GM19372 (cell line): ENCODE results near the gene ZNF579.
"Not testable (repeated sequence)": the region's sequence is repeated elsewhere in the genome, so short reads cannot be mapped to it uniquely, and the experiment has no call there.

Experiments used
- ATAC-seq: cut with Tn5 transposase; IDR thresholded peaks from one replicate; pipeline ENCODE4 v1.9.1; 2021; ENCODE audit warnings: mild to moderate bottlenecking, low read depth, moderate library complexity; ENCODE audit not compliant: unreplicated experiment

ZNF579 gene

GRCh38 chr19:55578761-55579747 lies 1.6 kb downstream of the ZNF579 start:
- no peak for ATAC-seq

GRCh38 chr19:55578031-55578760 lies 2.5 kb downstream of the ZNF579 start:
- no peak for ATAC-seq

- ATAC-seq: no peak
Observed at GRCh38 chr19:55576746-55577145, 3.9 kb downstream of the ZNF579 start.

- ATAC-seq: not testable (repeated sequence)
Observed at GRCh38 chr19:55573929-55574328, 6.7 kb downstream of the ZNF579 start.

GRCh38 chr19:55569477-55569876 lies 11.2 kb downstream of the ZNF579 start:
- not testable (repeated sequence) for ATAC-seq

GRCh38 chr19:55567708-55568328 lies 12.8 kb downstream of the ZNF579 start:
- no peak for ATAC-seq

- no peak for ATAC-seq
Observed at GRCh38 chr19:55566823-55567222, 13.8 kb downstream of the ZNF579 start.

- ATAC-seq: no peak
Observed at GRCh38 chr19:55563261-55563690, 17.4 kb downstream of the ZNF579 start.

GRCh38 chr19:55559684-55560083 lies 21.0 kb downstream of the ZNF579 start:
- no peak for ATAC-seq

GRCh38 chr19:55554741-55555152 lies 25.9 kb downstream of the ZNF579 start:
- no peak for ATAC-seq

GRCh38 chr19:55554302-55554701 lies 26.3 kb downstream of the ZNF579 start:
- no peak for ATAC-seq

- no peak for ATAC-seq
Observed at GRCh38 chr19:55553217-55554182, 27.1 kb downstream of the ZNF579 start.

- no peak for ATAC-seq
Observed at GRCh38 chr19:55552620-55553019, 28.0 kb downstream of the ZNF579 start.

GRCh38 chr19:55552206-55552605 lies 28.4 kb downstream of the ZNF579 start:
- no peak for ATAC-seq

GRCh38 chr19:55550321-55550650 lies 30.4 kb downstream of the ZNF579 start:
- ATAC-seq: no peak

- ATAC-seq: no peak
Observed at GRCh38 chr19:55549500-55550320, 30.9 kb downstream of the ZNF579 start.

- no peak for ATAC-seq
Observed at GRCh38 chr19:55546822-55547614, 33.6 kb downstream of the ZNF579 start.

- no peak for ATAC-seq
Observed at GRCh38 chr19:55546011-55546410, 34.6 kb downstream of the ZNF579 start.
